ENCODE data around the gene ALG12.
"Not testable (repeated sequence)": the region's sequence is repeated elsewhere in the genome, so short reads cannot be mapped to it uniquely, and the experiment has no call there.

The ALG12 gene

DNA sequence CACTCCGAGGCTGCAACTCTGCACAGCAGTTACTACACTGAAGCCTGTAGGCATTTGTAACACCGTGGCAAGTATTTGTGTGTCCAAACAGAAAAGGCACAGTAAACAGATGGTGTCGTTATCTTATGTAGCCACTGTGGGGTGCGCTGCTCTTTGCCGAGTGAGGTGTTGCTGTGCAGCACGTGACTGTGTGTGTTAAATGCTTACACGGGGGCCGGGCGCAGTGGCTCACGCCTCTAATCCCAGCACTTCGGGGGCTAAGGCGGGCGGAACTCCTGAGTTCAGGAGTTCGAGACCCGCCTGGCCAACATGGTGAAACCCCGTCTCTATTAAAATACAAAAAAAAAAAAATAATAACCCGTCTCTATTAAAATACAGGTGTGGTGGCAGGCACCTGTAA, 53.1 kb downstream of the ALG12 start:
- DNase-seq = no peak

DNA sequence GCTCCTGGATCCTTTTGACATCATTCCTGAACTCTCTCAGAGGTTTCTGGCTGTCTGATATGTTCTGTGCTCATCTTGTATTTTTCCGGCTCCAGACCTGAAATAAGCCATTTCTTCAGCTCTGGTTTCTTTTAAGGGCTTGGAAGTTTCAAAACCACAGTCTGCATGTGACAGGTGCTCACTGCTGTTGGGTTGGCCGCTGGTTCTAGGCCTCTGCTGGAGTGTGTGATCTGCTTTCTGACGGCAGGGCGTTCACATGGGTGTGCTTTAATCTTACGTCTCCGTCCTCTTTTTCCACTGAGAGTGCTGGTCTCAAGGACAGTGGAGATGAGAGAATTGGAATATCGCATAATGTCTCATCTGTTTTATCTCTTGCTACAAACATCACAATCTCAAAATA, 54.3 kb downstream of the ALG12 start:
- DNase-seq = no peak

DNA sequence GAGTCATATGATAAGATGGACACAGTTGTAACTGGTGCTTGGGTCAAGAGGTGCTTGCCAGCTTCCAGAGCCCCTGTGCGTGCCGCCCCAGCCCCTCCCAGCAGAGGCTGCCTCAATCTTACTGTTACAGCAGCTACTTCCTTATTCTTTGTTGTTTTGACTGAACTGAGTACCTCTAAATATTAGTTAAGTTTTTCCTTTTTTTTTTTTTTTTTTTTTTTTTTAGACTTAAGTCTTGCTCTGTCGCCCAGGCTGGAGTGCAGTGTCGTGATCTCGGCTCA, 55.8 kb downstream of the ALG12 start:
- peak in 1 of 2 experiments; percentile 50 for DNase-seq

DNA sequence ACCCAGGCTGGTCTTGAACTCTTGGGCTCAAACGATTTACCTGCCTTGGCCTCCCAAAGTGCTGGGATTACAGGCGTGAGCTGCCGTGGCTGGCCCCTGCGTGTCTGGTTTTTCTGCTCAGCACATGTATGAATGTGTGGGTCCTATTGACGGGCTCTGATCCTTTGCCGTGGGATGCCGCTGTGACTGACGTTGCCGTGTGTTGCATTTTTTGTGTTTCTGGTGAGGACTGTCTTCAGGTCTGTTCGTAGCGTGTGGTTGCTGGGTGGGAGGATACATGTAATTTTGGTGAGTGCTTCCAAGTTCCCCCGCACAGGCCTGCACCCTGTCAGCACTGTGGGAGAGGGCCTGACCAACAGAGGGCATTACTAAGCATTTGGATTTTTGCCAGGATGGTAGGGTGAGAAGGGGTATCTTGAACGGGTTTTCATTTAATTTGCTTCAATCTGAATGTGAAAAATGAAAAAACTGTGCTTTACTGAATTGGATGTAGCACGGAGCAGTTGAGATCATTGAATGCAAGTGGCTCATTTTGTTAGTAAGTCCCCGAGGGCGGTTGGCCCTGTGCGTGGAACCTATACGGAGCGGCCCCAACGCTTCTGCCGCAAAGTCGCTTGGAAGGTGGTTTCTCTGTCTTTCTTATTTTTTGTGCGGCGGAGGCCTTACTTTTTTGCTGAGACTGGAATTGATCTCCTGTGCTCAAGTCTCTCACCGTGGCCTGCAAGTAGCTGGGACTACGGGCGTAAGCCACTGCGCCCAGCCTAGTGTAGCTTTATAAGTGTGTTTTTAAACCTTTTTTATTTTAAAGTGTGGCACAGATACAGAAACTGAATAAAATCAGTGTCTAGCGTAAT, 56.4 kb downstream of the ALG12 start:
- DNase-seq = peak; percentile 44 to 65

DNA sequence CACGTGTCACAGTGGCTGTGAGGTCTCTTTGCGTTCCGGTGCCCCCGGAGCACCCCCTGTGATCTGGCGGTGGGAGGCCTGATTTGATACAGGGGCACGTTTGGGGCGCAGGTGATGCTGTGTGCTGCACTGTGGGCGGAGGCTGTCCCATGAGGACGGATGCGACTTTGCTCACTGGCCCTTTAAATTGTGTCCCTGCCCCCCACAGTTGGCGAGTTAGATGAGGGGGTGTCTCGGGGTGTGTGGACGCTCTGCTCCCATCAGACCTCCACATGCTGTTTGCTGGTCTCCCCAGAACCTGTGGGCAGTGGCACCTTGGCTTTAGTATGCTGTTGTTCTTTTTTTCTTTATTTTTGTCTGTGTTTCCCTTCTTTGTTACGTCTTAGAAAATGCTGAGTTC, 59.4 kb downstream of the ALG12 start:
- DNase-seq = no peak

DNA sequence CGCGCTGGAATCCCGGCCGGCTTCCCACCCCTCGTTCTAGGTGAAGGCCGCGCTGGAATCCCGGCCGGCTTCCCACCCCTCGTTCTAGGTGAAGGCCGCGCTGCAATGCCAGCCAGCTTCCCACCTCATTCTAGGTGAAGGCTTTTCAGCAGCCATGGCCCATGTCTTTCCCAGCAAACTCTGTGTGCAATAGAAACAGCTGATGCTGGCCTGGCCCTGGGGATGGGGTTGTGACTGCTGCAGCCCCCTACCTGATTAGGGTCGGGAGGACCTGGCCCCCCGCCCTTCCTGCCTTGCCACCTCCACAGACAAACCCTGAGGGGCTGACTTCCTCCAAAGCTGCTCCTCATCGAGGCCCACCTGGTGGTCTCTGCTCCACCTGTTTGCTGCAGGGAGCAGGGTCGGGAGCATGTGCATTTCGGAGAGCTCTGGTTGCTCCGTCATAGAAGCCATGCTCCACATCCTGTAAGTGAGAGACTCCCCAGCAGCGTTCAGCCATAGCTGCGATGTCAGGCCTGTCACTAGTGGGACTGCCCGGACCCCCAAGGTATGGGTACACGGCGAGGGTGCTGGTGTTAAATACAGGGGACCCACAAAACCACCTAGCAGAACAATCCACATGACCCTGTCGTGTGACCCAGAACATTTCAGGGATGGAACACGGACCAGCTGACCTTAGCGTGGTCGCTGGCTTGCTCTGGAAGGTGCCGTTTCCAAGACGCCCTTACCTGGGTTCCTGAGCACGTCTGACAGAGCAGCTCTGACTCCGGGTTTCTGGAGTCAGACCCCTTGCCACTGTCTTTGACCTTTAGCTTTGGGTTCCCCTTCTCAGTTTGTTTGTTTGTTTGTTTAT, 61.2 kb downstream of the ALG12 start:
- DNase-seq = no peak

DNA sequence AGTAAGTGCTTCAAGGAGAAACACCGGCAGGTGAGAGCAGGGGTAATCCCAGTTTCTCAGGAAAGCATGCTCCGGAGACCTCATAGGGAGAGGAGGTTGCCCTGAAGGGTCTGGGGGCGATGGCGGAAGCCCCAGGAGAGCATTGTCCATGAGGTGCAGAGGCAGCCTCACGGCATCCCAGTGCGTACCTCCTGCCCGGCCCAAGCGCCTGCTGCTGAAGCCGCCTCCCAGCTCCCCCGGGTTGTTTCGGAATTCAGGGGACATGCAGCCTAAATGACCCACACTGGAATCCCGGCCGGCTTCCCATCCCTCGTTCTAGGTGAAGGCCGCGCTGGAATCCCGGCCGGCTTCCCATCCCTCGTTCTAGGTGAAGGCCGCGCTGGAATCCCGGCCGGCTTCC, 61.9 kb downstream of the ALG12 start:
- DNase-seq = no peak

DNA sequence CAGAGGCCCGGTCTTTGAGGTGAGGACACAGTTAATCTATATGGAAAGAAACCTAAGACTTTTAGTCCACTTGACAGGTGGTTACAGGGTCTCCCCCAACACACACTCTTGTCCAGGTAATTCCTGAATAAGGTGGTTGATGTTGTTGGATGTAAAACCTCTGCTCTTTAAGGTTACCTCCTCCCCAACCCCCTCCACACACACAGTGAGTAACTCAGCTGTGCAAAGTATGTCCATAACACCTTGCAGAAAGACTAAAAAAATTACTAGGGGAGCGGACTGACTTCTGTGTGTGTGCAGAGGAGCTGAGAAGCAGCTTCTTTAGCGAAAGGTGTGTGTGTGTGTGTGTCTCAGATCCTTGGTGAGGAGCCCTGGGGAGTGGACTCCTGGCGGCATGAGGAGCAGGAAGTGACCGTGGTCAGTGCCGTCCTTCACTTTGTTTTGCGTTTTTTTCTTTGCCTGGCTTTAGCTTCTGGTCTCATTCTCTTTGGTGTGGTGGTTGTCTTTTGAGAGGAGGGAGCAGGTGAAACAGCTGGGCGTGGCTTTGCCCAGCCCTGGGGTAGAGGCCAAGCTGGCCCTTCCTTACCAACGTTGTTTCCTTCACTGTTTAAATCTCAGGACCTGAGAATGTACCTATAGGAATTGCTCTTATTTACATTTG, 62.9 kb downstream of the ALG12 start:
- DNase-seq = no peak

DNA sequence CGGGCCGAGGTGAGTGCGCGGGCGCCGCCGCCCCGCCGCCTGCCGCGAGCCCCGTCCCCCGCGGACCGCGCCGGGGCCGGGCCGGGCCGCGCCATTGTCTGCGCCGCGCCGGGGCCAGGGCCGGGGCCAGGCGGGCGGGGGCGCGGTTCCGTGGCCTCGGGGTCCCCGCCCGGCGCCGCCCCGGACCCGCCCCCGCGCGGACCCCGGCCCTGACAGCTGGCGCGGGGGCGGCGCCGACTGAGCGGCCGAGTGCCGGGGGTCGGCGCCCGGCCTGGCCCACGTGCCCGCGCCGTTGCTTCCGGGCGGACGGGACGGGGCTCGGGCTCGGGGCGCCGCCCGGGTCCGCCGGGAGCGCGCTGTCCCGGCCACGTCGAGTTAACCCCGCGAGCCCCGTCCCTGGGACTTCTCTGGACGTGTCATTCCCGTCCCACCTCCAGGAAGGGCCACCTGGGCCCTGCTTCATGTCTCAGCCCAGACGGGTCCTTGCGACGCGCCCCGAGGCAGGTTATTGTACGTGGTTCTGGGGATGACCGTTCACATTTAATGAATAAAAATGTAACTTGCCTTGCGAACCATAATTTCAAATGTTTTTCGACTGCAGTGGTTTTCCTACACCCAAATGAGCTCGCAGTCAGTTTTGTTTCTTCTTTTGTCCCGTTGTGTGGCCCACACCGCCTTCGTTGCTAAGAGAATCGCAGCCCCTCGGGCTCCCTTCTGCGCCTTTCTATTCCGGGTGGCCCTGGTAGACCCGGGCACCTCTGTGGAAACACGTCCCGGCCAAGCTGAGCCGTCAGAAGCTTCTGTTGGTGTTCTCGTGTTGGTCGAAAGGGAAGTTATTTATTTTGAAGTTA, 64.0 kb downstream of the ALG12 start:
- peak; percentile 16 to 25 for DNase-seq

DNA sequence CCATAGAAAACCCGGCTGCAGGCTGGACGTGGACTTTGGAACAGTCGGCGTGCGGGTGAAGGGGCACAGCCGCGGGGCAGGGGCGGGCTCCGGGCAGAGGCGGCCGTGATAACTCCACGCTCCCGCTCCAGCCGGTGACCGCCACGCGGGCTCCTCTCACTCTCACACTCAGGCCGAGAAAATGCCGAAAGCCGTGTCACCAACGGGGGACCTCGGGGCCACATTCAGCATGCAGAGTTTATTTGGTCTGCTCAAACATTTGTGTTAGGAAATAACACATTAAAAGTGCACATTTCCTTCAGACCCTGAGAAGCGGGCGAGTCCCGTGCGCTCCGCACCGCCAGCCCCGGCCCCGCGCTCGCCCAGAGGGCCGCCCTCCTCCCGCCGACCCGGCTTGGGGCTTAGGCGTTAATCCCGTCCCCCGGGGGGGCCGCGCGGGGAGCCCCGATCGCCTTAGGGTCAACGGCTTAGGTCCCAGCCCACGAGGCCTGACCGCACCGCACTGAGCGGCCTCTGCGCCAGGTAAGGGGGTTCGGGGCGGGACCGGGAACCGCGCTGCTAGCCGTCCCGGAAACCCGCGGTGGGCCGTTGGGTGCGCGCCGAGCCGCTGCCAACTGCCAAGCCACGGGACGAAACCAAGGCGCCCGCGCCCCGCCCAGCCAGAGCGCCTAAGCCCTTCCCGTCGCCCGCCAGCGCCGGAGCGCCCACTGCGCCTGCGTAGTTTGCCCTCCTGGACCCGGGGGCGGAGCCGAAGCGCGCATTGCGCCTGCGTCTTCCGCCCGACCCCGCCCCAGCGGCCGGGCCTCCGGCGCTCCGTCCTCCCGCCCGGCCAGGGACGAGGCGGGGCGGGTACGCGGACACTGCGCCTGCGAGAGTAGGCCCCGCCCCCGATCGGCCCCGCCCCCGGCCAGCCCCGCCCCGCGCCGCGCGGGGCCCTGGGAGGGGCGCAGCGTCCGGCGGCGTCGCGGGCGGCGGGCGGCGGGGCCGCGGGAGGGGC, 65.0 kb downstream of the ALG12 start, which contains the start of gene ZBED4:
TSS of gene ZBED4 (plus strand) at position 947 of the 997 bp plus-strand sequence. CDS start 29,819 bp downstream, outside the sequence.
- peak; percentile 82 to 85 for DNase-seq

DNA sequence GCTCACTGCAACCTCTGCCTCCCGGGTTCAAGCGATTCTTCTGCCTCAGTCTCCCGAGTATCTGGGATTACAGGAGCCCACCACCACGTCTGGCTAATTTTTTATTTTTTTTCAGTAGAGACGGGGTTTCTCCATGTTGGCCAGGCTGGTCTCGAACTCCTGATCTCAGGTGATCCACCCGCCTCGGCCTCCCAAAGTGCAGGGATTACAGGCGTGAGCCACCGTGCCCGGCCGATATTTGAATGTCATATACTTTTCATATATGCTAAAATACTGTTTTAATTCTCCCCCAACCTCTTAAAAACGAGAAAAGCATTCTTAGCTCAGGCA, 65.7 kb downstream of the ALG12 start:
- not testable (repeated sequence) for DNase-seq

DNA sequence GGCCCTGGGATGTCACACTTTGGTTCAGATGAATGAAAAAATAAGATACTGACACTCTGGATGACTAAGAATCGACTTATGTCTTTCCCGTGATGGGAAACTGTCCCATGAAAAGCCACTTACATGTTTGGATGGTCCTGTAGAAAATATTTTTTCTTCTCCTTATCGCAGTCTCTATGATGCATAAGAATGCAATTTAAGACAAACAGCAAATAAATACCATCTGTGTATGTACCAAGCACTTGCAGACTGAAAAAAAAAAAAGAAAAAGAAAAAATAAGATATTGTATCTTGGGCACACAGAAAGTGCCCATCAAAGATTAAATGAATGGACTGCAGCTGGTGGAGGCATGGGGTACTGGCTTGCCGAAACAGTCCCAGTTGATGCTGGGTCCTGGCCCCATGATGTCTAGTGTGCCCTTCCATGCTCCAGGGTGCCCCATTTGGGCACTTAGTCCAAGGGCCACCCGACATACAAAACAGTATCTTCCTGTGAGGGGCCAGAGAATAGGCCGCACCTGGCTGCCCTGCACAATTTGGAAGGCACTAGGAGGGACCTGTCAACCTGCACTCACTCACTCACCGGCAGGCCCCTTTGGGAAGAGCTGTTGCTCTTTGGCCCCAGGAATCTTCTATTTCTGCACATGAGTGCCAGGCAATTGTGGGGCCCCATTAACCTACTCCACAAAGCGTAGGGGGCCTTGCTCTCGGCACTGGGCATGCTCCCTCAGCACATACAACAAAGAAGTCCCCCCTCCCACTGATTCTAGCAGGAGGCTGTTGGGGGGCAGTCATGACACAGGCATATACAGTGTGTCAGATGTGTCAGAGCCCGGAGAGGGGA, 67.1 kb downstream of the ALG12 start:
- no peak for DNase-seq
